ENCODE measurements around the gene FAM110A.

Gene FAM110A

DNA sequence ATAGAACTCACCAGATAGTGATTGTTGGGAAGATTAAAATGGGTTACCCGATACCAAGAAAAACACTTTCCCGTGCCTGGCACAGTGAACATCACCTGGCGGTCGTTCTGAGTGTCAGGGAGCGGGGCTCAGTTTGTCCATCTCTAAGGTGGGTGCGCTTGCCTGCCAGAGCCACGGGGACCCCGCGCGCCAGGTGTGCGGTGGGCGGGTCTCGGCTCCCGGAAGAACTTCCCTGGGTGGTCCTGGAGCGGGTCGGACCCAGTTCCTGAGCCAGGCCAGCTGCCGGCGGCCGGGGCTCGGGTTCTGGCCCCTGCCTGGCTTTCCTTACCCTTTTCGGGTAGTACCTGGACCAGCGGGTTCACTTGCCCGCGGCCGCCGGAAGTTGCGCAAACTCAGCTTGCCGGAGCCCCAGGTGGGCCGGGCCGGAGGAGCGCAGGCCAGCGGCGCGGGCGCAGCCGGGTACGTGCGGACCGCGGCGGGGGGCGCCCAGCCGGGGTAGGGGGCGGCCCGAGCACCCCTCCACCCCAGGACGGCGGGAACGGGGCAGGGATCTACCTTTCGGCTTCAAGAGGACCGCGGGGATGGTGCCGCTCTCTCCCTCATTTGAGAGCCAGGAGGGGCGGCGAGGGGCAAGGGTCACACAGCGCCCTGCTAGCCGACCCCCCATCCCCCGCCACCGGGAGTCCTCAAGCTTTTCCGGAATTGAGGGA, 7.5 kb downstream of the FAM110A start:
- Histone ChIP-seq H3K9me3 (ENCODE audit: control insufficient read depth, insufficient read depth, low read length) (no peaks in the 10 kb centered on the region), H3K27ac (ENCODE audit: low read depth, low read length) (no peak overlapping the region), H3K36me3 (ENCODE audit: control insufficient read depth, low read length) (peaks cover 9% of the 10 kb centered on the region; the same call in 1 of the 2 replicates), H3K9me2 (replicated peaks; ENCODE audit: control insufficient read depth, low read length) (no peaks in the 10 kb centered on the region), H3K27me3 (ENCODE audit: control insufficient read depth, low read length) (peaks cover 5% of the 10 kb centered on the region; the same call in 1 of the 2 replicates), H3K4me3 (ENCODE audit: low read length) (peak overlapping the region; percentile 44), H3K4me1 (ENCODE audit: control insufficient read depth, low read length) (peaks cover 51% of the 10 kb centered on the region), H3K4me2 (ENCODE audit: low read length) (peak overlapping the region; percentile 50), H3F3A (ENCODE audit: control insufficient read depth, insufficient read depth) (peaks cover 11% of the 10 kb centered on the region), H4K20me1 (ENCODE audit: control insufficient read depth, insufficient read depth, low read depth, low read length) (peaks cover 4% of the 10 kb centered on the region; the same call in 1 of the 2 replicates), H3K79me2 (ENCODE audit: control insufficient read depth, low read length) (peaks cover 47% of the 10 kb centered on the region)
- TF ChIP-seq, protein P1, sequence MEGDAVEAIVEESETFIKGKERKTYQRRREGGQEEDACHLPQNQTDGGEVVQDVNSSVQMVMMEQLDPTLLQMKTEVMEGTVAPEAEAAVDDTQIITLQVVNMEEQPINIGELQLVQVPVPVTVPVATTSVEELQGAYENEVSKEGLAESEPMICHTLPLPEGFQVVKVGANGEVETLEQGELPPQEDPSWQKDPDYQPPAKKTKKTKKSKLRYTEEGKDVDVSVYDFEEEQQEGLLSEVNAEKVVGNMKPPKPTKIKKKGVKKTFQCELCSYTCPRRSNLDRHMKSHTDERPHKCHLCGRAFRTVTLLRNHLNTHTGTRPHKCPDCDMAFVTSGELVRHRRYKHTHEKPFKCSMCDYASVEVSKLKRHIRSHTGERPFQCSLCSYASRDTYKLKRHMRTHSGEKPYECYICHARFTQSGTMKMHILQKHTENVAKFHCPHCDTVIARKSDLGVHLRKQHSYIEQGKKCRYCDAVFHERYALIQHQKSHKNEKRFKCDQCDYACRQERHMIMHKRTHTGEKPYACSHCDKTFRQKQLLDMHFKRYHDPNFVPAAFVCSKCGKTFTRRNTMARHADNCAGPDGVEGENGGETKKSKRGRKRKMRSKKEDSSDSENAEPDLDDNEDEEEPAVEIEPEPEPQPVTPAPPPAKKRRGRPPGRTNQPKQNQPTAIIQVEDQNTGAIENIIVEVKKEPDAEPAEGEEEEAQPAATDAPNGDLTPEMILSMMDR (IDR thresholded peaks at IDR 0.05; ENCODE audit: low read depth, low read length, poor library complexity, severe bottlenecking) = no peak
- TF ChIP-seq EZH2phosphoT487 (IDR thresholded peaks at IDR 0.05; ENCODE audit: borderline replicate concordance, low read length) = no peak

DNA sequence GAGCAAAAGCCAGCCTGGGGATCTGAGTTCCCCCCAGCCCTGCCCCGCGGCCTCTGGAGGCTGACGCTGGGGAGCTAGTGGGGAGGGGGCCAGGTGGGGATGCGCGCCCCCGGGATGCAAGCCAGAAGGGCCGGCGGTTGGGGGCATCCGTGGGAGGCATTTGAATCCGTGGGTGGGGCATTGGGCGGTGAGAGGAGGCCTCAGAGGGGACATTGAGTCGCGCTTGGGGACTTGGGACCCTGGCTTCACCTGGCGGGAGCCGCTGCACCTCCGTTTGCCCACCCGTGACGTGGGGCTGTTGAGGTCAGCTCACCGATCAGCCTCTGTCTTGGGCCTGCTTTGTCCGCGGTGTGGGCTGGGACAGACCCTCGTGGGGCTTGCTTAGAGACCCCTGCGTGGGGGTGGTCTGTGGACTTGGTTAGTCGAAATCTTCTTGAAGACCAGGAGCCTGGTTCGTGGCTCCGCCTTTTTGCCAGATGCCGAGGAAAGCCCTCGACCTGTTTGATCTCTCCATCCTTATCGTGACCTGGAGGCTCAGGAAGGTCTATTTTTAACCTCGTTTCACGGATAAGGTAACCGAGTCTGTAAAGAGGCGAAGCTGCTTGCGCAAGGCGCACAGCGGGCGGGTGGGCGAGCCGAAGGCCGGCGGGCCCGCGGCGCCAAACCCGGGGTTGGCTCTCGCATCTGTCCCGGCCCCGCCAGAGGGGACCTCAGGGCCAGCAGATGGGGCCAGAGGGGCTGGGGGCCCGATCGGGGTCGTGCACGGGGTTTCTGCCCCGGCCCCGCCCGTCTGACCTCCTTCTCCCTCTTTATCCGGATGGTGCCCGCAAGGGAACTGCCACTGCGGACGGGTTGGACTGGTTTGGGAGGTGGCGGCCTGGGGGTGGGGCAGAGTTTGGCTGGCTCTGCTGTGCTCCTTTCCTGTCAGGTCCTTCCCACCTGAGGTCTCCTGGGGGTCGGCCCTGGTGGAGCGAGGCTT, 8.3 kb downstream of the FAM110A start:
- peaks cover 15% of the 10 kb centered on the region for H3K36me3 ChIP-seq (ENCODE audit: control insufficient read depth, low read length)
- no peak overlapping the region for H3K27ac ChIP-seq (ENCODE audit: low read depth, low read length)
- H3K4me1 ChIP-seq (ENCODE audit: control insufficient read depth, low read length) = peaks cover 52% of the 10 kb centered on the region
- H4K20me1 ChIP-seq (ENCODE audit: control insufficient read depth, insufficient read depth, low read depth, low read length) = peaks cover 4% of the 10 kb centered on the region; the same call in 1 of the 2 replicates
- H3K9me2 ChIP-seq (replicated peaks; ENCODE audit: control insufficient read depth, low read length) = no peaks in the 10 kb centered on the region
- H3F3A ChIP-seq (ENCODE audit: control insufficient read depth, insufficient read depth) = peaks cover 13% of the 10 kb centered on the region
- H3K9me3 ChIP-seq (ENCODE audit: control insufficient read depth, insufficient read depth, low read length) = no peaks in the 10 kb centered on the region
- TF ChIP-seq, protein P1 (IDR thresholded peaks at IDR 0.05; ENCODE audit: low read depth, low read length, poor library complexity, severe bottlenecking) = no peak
- no peak for TF ChIP-seq EZH2phosphoT487 (IDR thresholded peaks at IDR 0.05; ENCODE audit: borderline replicate concordance, low read length)
- peak overlapping the region; percentile 50 for H3K4me2 ChIP-seq (ENCODE audit: low read length)
- H3K4me3 ChIP-seq (ENCODE audit: low read length) = peak overlapping the region; percentile 44
- H3K27me3 ChIP-seq (ENCODE audit: control insufficient read depth, low read length) = peaks cover 5% of the 10 kb centered on the region; the same call in 1 of the 2 replicates
- peaks cover 48% of the 10 kb centered on the region for H3K79me2 ChIP-seq (ENCODE audit: control insufficient read depth, low read length)

DNA sequence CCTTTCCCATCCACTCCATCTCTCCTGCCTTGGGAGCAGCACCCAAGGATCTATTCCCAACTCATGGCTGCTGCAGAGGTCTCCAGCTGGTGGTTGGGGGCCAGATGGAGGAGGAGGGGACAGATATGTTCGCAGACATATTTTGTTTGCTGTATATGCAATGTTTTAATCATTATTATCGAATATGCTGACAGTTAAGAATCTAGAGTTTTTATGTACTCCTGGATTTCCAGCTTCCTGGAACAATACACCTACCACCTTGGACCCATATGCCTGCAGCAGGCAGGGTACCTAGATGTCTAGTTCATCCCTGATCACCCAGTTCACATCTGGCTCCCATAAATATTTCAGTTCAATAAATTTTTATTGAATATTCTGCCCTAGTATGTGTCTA, 9.0 kb downstream of the FAM110A start:
- H3K27ac ChIP-seq (ENCODE audit: low read depth, low read length) = no peak overlapping the region
- H3K27me3 ChIP-seq (ENCODE audit: control insufficient read depth, low read length) = peaks cover 5% of the 10 kb centered on the region; the same call in 1 of the 2 replicates
- H3K4me3 ChIP-seq (ENCODE audit: low read length) = no peak overlapping the region
- H3K4me2 ChIP-seq (ENCODE audit: low read length) = no peak overlapping the region
- H4K20me1 ChIP-seq (ENCODE audit: control insufficient read depth, insufficient read depth, low read depth, low read length) = peaks cover 4% of the 10 kb centered on the region; the same call in 1 of the 2 replicates
- H3K79me2 ChIP-seq (ENCODE audit: control insufficient read depth, low read length) = peaks cover 48% of the 10 kb centered on the region
- H3F3A ChIP-seq (ENCODE audit: control insufficient read depth, insufficient read depth) = peaks cover 13% of the 10 kb centered on the region
- H3K9me3 ChIP-seq (ENCODE audit: control insufficient read depth, insufficient read depth, low read length) = no peaks in the 10 kb centered on the region
- H3K4me1 ChIP-seq (ENCODE audit: control insufficient read depth, low read length) = peaks cover 52% of the 10 kb centered on the region
- peaks cover 17% of the 10 kb centered on the region for H3K36me3 ChIP-seq (ENCODE audit: control insufficient read depth, low read length)
- TF ChIP-seq, protein P1 (IDR thresholded peaks at IDR 0.05; ENCODE audit: low read depth, low read length, poor library complexity, severe bottlenecking) = no peak
- no peak for TF ChIP-seq EZH2phosphoT487 (IDR thresholded peaks at IDR 0.05; ENCODE audit: borderline replicate concordance, low read length)
- no peaks in the 10 kb centered on the region for H3K9me2 ChIP-seq (replicated peaks; ENCODE audit: control insufficient read depth, low read length)
